RWPE2 (cell line): ENCODE results near the gene SCFD2.

Experiments used
- ATAC-seq: fragments of 200-7000 bp; cut with Tn5 transposase; 3 replicates; pipeline ENCODE4 v1.9.1; 2021; ENCODE audit warnings: low read depth
- DNase-seq: peaks from one replicate; pipeline ENCODE4 v3.0.0-alpha.2; 2020; ENCODE audit warnings: low spot score
- H3K27ac ChIP-seq: fragments of 450-650 bp; 2 replicates; pipeline ENCODE4 v1.5.1; 2017; ENCODE audit warnings: mild to moderate bottlenecking; ENCODE audit not compliant: poor library complexity, severe bottlenecking
- H3K27me3 ChIP-seq: fragments of 250-450 bp; sonication (Bioruptor Pico); 2 replicates; pipeline ENCODE4 v1.5.1; 2021; ENCODE audit warnings: mild to moderate bottlenecking, moderate library complexity; ENCODE audit not compliant: insufficient read depth, poor library complexity, severe bottlenecking
- H3K36me3 ChIP-seq: fragments of 250-450 bp; sonication (Bioruptor Pico); 2 replicates; pipeline ENCODE4 v1.5.1; 2020; ENCODE audit warnings: low read depth, mild to moderate bottlenecking, moderate library complexity
- H3K4me1 ChIP-seq: fragments of 250-450 bp; sonication (Bioruptor Pico); 2 replicates; pipeline ENCODE4 v1.5.1; 2021; ENCODE audit warnings: mild to moderate bottlenecking, moderate library complexity; ENCODE audit not compliant: insufficient read depth, poor library complexity, severe bottlenecking
- H3K4me3 ChIP-seq: fragments of 250-450 bp; sonication (Bioruptor Pico); 2 replicates; pipeline ENCODE4 v1.5.1; 2021; ENCODE audit warnings: mild to moderate bottlenecking, moderate library complexity; ENCODE audit not compliant: severe bottlenecking
- H3K9me3 ChIP-seq: fragments of 250-450 bp; sonication (Bioruptor Pico); 2 replicates; pipeline ENCODE4 v1.5.1; 2021; ENCODE audit warnings: mild to moderate bottlenecking, moderate library complexity; ENCODE audit not compliant: severe bottlenecking
- CTCF ChIP-seq: fragments of 450-650 bp; IDR thresholded peaks from one replicate; pipeline ENCODE4 v1.5.1; 2017; ENCODE audit warnings: mild to moderate bottlenecking, moderate library complexity; ENCODE audit not compliant: poor library complexity, severe bottlenecking

SCFD2 gene

GRCh38 chr4:53005149-53005546 is 360.7 kb downstream of the SCFD2 start:
- no peaks in the 10 kb centered on the region for H3K36me3 ChIP-seq
- no peak for DNase-seq
- H3K4me3 ChIP-seq, result no peak overlapping the region
- H3K27ac ChIP-seq, result no peak overlapping the region
- no peak for TF ChIP-seq CTCF
- no peak for ATAC-seq
- no peaks in the 10 kb centered on the region for H3K27me3 ChIP-seq
- H3K9me3 ChIP-seq, result no peaks in the 10 kb centered on the region
- no peaks in the 10 kb centered on the region for H3K4me1 ChIP-seq

- Histone ChIP-seq H3K27ac (no peak overlapping the region), H3K4me1 (no peaks in the 10 kb centered on the region), H3K4me3 (no peak overlapping the region), H3K36me3 (no peaks in the 10 kb centered on the region), H3K9me3 (no peaks in the 10 kb centered on the region), H3K27me3 (no peaks in the 10 kb centered on the region)
- DNase-seq (no peak), ATAC-seq (no peak)
- TF ChIP-seq CTCF, result no peak
These were observed 361.2 kb downstream of the SCFD2 start for GRCh38 chr4:53004497-53005148.

GRCh38 chr4:53003959-53004358 is 361.9 kb downstream of the SCFD2 start:
- TF ChIP-seq CTCF, result no peak
- Histone ChIP-seq H3K9me3 (no peaks in the 10 kb centered on the region), H3K4me3 (no peak overlapping the region), H3K4me1 (no peaks in the 10 kb centered on the region), H3K27ac (no peak overlapping the region), H3K27me3 (no peaks in the 10 kb centered on the region), H3K36me3 (no peaks in the 10 kb centered on the region)
- ATAC-seq, result no peak
- DNase-seq, result no peak

GRCh38 chr4:53000560-53000959 is 365.3 kb downstream of the SCFD2 start:
- Histone ChIP-seq H3K27me3 (no peaks in the 10 kb centered on the region), H3K9me3 (no peaks in the 10 kb centered on the region), H3K27ac (no peak overlapping the region), H3K36me3 (no peaks in the 10 kb centered on the region), H3K4me1 (peaks cover 4% of the 10 kb centered on the region), H3K4me3 (no peak overlapping the region)
- ATAC-seq (no peak), DNase-seq (no peak)
- TF ChIP-seq CTCF, result no peak

GRCh38 chr4:52999626-53000025 is 366.2 kb downstream of the SCFD2 start:
- Histone ChIP-seq H3K27me3 (no peaks in the 10 kb centered on the region), H3K9me3 (no peaks in the 10 kb centered on the region), H3K4me1 (peaks cover 9% of the 10 kb centered on the region), H3K27ac (no peak overlapping the region), H3K4me3 (no peak overlapping the region), H3K36me3 (no peaks in the 10 kb centered on the region)
- no peak for TF ChIP-seq CTCF
- no peak for DNase-seq
- no peak for ATAC-seq
